Raji (cell line): ENCODE measurements around the gene FAM32A.

ENCODE experiments used
- POLR2A ChIP-seq: IDR thresholded peaks from 2 replicates; pipeline ENCODE4 v1.6.1; 2011; ENCODE audit warnings: low read depth, low read length, control low read depth; ENCODE audit not compliant: insufficient read depth

FAM32A gene

GRCh38 chr19:16235811-16236652 is 50.8 kb downstream of the FAM32A start:
- TF ChIP-seq POLR2A, result no peak
